ENCODE measurements around the gene SCML2.

SCML2 gene

DNA sequence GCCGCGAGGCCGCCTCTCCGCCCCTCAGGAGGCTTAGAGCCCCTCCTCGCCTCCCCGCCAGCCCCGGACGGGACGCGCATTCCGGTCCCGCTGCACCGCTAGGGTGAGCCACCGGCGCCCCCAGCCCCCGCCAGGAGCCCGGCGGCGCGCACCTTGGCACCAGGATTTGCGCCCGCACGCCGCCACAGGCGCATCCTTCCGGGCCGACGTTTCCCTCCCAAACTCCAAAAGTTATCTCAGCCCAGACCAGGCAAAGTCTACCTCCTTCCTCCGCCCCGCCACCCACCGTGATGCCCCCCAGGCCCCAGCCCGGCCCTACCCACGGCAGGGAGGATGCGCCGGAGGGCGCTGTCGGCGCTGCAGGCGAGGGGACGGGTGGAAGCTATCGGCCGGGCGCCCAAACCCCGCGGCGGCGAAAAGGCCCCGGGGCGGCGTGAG lies 538 bp downstream of the SCML2 start:
- Histone ChIP-seq H3K27me3 (ENCODE audit: control insufficient read depth, insufficient read depth, low read length) (no peaks in the 10 kb centered on the region; the same call in 1 of the 2 replicates), H3K4me3 (ENCODE audit: low read length) (peak overlapping the region; percentile 49; the same call in 1 of the 2 replicates), H3K4me1 (ENCODE audit: control insufficient read depth, insufficient read depth, low read length) (no peaks in the 10 kb centered on the region), H3K27ac (ENCODE audit: low read length) (no peak overlapping the region), H3K9me3 (ENCODE audit: control insufficient read depth, insufficient read depth, low read length) (no peaks in the 10 kb centered on the region), H3K36me3 (ENCODE audit: control insufficient read depth, insufficient read depth, low read length) (no peaks in the 10 kb centered on the region)
- no CpG with 5 or more reads among the region's 50 CpGs for WGBS (ENCODE audit: insufficient coverage, insufficient read length)
- no peak for DNase-seq (ENCODE audit: low read depth, low spot score)

DNA sequence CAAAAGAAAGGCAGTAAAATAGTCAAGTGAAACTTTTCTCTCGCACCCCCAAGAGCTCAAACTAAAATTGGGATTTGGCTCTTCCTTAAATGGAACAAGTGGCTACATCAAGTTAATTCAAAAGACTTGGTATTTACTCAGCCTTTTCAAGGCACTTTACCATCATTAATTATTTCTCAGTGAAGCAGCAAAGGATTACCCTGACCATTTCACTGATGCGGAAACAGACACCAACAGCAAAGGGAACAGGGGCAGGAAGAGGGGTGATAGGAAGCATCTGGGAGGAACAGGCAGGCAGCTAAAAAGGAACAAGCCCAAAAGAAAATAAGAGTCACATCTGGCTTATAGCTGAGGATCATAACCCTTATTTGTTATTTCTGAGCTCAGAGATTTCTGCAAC lies 2.7 kb downstream of the SCML2 start:
- no peaks in the 10 kb centered on the region for H3K4me1 ChIP-seq (ENCODE audit: control insufficient read depth, insufficient read depth, low read length)

DNA sequence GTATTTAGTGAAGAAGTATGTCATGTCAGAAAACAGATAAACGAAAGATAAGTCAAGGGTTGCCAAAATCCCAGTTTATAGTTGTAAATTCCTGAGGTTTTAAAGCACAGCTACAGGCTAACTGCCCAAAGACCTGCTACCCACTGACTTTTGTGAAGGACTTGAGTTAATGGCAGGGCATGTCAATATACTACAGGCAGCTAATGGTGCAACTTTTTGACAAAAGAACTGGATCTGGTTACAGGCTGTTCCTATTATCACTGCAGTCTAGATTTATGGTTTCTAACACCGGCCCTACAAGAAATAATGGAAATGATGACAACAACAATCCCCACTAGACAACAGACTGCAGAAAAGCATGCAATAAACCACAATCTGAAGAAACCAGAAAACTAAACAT lies 6.4 kb downstream of the SCML2 start:
- no peak overlapping the region for H3K27ac ChIP-seq (ENCODE audit: low read length)
- H3K4me1 ChIP-seq (ENCODE audit: control insufficient read depth, insufficient read depth, low read length) = no peaks in the 10 kb centered on the region
- DNase-seq (ENCODE audit: low read depth, low spot score) = no peak
- WGBS (ENCODE audit: insufficient coverage, insufficient read length) = no CpG with 5 or more reads among the region's 2 CpGs
- no peaks in the 10 kb centered on the region for H3K27me3 ChIP-seq (ENCODE audit: control insufficient read depth, insufficient read depth, low read length)
- H3K9me3 ChIP-seq (ENCODE audit: control insufficient read depth, insufficient read depth, low read length) = no peaks in the 10 kb centered on the region
- H3K4me3 ChIP-seq (ENCODE audit: low read length) = no peak overlapping the region
- H3K36me3 ChIP-seq (ENCODE audit: control insufficient read depth, insufficient read depth, low read length) = no peaks in the 10 kb centered on the region

More for the DNA sequence above, 2.7 kb downstream of the SCML2 start:
- Histone ChIP-seq H3K27me3 (ENCODE audit: control insufficient read depth, insufficient read depth, low read length) (no peaks in the 10 kb centered on the region; the same call in 1 of the 2 replicates), H3K4me3 (ENCODE audit: low read length) (no peak overlapping the region), H3K9me3 (ENCODE audit: control insufficient read depth, insufficient read depth, low read length) (no peaks in the 10 kb centered on the region), H3K27ac (ENCODE audit: low read length) (no peak overlapping the region), H3K36me3 (ENCODE audit: control insufficient read depth, insufficient read depth, low read length) (no peaks in the 10 kb centered on the region)
- no peak for DNase-seq (ENCODE audit: low read depth, low spot score)
- no CpG with 5 or more reads among the region's 2 CpGs for WGBS (ENCODE audit: insufficient coverage, insufficient read length)

DNA sequence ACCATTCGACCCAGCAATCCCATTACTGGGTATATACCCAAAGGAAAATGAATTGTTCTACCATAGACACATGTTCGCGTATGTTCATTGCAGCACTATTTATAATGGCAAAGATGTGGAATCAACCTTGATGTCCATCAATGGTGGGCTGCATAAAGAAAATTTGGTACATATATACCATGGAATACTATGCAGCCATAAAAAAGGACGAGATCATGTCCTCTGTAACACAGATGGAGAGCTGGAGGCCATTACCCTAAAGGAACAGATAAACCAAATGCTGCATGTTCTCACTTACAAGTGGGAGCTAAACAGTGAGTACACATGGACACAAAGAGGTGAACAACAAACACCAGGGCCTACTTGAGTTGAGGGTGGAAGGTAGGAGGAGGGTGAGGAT lies 45.1 kb downstream of the SCML2 start:
- no peaks in the 10 kb centered on the region for H3K27me3 ChIP-seq (ENCODE audit: control insufficient read depth, insufficient read depth, low read length)
- H3K4me3 ChIP-seq (ENCODE audit: low read length) = no peak overlapping the region
- H3K4me1 ChIP-seq (ENCODE audit: control insufficient read depth, insufficient read depth, low read length) = no peaks in the 10 kb centered on the region
- WGBS (ENCODE audit: insufficient coverage, insufficient read length) = no CpG with 5 or more reads among the region's 4 CpGs
- no peak overlapping the region for H3K27ac ChIP-seq (ENCODE audit: low read length)
- DNase-seq (ENCODE audit: low read depth, low spot score) = no peak
- H3K36me3 ChIP-seq (ENCODE audit: control insufficient read depth, insufficient read depth, low read length) = no peaks in the 10 kb centered on the region
- H3K9me3 ChIP-seq (ENCODE audit: control insufficient read depth, insufficient read depth, low read length) = no peaks in the 10 kb centered on the region

DNA sequence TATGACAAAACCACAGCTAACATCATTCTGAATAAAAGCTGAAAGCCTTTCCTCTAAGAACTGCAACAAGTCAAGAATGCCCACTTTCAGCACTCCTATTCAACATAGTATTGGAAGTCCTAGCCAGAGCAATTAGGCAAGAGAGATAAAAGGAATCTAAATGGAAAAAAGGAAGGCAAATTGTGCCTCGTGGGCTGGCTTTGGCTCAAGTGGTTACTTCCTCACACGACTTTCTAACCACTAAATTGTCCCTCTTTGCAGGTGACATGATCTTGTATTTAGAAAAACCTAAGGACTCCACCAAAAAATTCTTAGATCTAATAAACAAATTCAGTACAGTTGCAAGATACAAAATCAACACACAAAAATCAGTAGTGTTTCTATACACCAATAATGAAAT lies 57.2 kb downstream of the SCML2 start:
- no peak overlapping the region for H3K4me3 ChIP-seq (ENCODE audit: low read length)
- H3K27me3 ChIP-seq (ENCODE audit: control insufficient read depth, insufficient read depth, low read length) = no peaks in the 10 kb centered on the region
- DNase-seq (ENCODE audit: low read depth, low spot score) = no peak
- H3K4me1 ChIP-seq (ENCODE audit: control insufficient read depth, insufficient read depth, low read length) = no peaks in the 10 kb centered on the region
- no peaks in the 10 kb centered on the region for H3K9me3 ChIP-seq (ENCODE audit: control insufficient read depth, insufficient read depth, low read length)
- no peak overlapping the region for H3K27ac ChIP-seq (ENCODE audit: low read length)
- no CpG with 5 or more reads among the region's 2 CpGs for WGBS (ENCODE audit: insufficient coverage, insufficient read length)
- H3K36me3 ChIP-seq (ENCODE audit: control insufficient read depth, insufficient read depth, low read length) = no peaks in the 10 kb centered on the region

DNA sequence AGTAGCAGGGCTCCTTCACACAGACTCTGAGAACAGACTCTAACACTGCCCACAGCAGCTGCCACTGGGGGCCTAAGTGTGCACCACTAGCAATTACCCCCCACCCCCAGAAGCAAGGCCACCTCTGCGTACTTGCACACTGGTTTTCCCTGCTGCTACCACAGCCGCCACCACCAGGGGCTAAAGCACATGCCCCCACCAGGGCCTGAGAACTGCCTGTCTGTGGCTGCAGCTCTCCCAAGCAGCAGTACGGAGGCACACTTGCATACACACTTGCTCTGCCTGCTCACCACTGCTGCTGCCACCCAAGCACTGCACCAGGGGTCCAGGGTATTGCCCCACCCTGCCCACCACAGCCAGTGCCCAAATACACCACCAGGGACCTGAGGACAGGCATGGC lies 59.6 kb downstream of the SCML2 start:
- DNase-seq (ENCODE audit: low read depth, low spot score) = no peak
- no CpG with 5 or more reads among the region's 3 CpGs for WGBS (ENCODE audit: insufficient coverage, insufficient read length)
- H3K4me3 ChIP-seq (ENCODE audit: low read length) = no peak overlapping the region
- no peak overlapping the region for H3K27ac ChIP-seq (ENCODE audit: low read length)
- no peaks in the 10 kb centered on the region for H3K4me1 ChIP-seq (ENCODE audit: control insufficient read depth, insufficient read depth, low read length)
- no peaks in the 10 kb centered on the region for H3K36me3 ChIP-seq (ENCODE audit: control insufficient read depth, insufficient read depth, low read length)
- no peaks in the 10 kb centered on the region for H3K9me3 ChIP-seq (ENCODE audit: control insufficient read depth, insufficient read depth, low read length)
- no peaks in the 10 kb centered on the region for H3K27me3 ChIP-seq (ENCODE audit: control insufficient read depth, insufficient read depth, low read length)

DNA sequence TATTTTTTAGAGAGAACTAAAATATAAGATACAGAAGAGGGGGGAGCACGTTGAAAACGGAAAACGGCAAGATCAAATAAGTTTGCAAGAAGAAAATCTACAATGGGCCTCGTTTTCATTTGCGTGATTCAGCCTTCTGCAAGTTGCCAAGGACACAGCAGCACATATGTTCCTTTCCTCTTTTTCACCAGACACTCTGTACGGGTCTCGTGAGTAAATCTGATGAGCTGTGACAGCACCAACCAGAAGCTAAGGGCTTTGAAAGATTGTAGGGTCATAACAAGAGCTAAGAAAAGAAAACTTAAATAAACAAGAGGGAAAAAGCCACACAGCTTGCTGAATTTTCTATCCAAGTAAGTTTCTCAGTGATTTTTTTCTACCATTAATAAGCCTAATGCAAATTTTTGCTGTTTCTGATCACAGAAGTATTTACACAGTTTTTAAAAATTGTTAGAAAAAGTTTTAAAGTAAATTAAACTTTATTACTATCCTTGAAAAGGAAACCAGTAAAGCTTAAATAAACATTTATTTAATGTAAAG lies 63.4 kb downstream of the SCML2 start:
- Histone ChIP-seq H3K27ac (ENCODE audit: low read length) (no peak overlapping the region), H3K27me3 (ENCODE audit: control insufficient read depth, insufficient read depth, low read length) (no peaks in the 10 kb centered on the region), H3K4me1 (ENCODE audit: control insufficient read depth, insufficient read depth, low read length) (peaks cover 1% of the 10 kb centered on the region; the same call in 1 of the 2 replicates), H3K4me3 (ENCODE audit: low read length) (no peak overlapping the region), H3K36me3 (ENCODE audit: control insufficient read depth, insufficient read depth, low read length) (no peaks in the 10 kb centered on the region), H3K9me3 (ENCODE audit: control insufficient read depth, insufficient read depth, low read length) (no peaks in the 10 kb centered on the region)
- DNase-seq (ENCODE audit: low read depth, low spot score) = no peak
- no CpG with 5 or more reads among the region's 7 CpGs for WGBS (ENCODE audit: insufficient coverage, insufficient read length)

DNA sequence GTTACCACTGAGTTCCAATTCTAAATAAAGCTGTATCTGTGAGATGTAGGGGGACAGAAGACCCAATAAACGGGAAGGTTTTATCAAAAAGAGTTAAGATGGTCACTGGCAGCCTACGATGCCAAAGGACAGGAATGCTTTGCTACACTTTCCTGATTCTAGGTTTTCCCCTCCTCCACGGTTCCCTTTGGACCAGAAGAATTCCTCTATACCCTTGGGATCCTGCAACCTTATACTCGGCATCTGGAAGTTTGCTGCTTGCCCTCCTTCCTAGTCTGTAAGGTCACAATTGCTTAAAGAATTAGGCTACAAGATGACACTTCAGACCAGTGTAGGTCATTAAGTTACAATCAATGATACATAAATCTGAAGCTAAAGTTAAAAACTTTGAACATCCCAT lies 64.3 kb downstream of the SCML2 start:
- no CpG with 5 or more reads among the region's 4 CpGs for WGBS (ENCODE audit: insufficient coverage, insufficient read length)
- no peak overlapping the region for H3K4me3 ChIP-seq (ENCODE audit: low read length)
- no peak overlapping the region for H3K27ac ChIP-seq (ENCODE audit: low read length)
- peak; percentile 7 for DNase-seq (ENCODE audit: low read depth, low spot score)
- H3K9me3 ChIP-seq (ENCODE audit: control insufficient read depth, insufficient read depth, low read length) = no peaks in the 10 kb centered on the region
- peaks cover 1% of the 10 kb centered on the region; the same call in 1 of the 2 replicates for H3K4me1 ChIP-seq (ENCODE audit: control insufficient read depth, insufficient read depth, low read length)
- no peaks in the 10 kb centered on the region for H3K36me3 ChIP-seq (ENCODE audit: control insufficient read depth, insufficient read depth, low read length)
- no peaks in the 10 kb centered on the region for H3K27me3 ChIP-seq (ENCODE audit: control insufficient read depth, insufficient read depth, low read length)

DNA sequence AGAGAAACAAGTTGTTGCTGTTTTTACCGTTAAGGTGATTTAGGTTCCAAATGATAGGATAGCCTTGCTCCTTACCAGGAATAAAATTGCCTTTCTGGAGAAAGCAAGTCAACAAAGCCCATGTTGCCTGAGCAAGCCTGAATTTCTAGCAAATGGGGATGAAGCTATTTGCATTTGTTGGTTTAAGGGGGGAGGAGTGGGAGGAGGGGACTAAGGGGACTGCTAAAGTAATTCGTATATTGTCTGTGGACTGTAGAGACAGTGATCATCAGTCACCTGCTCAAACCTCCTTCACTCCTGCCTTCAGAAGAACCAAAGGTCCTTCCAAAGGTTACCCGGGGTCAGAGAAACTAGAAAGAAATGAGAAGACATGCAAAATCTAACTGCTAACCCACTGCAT lies 65.8 kb downstream of the SCML2 start:
- no CpG with 5 or more reads among the region's 3 CpGs for WGBS (ENCODE audit: insufficient coverage, insufficient read length)
- H3K27me3 ChIP-seq (ENCODE audit: control insufficient read depth, insufficient read depth, low read length) = no peaks in the 10 kb centered on the region
- no peak for DNase-seq (ENCODE audit: low read depth, low spot score)
- H3K4me1 ChIP-seq (ENCODE audit: control insufficient read depth, insufficient read depth, low read length) = peaks cover 1% of the 10 kb centered on the region; the same call in 1 of the 2 replicates
- no peaks in the 10 kb centered on the region for H3K36me3 ChIP-seq (ENCODE audit: control insufficient read depth, insufficient read depth, low read length)
- no peaks in the 10 kb centered on the region for H3K9me3 ChIP-seq (ENCODE audit: control insufficient read depth, insufficient read depth, low read length)
- no peak overlapping the region for H3K4me3 ChIP-seq (ENCODE audit: low read length)
- H3K27ac ChIP-seq (ENCODE audit: low read length) = no peak overlapping the region

DNA sequence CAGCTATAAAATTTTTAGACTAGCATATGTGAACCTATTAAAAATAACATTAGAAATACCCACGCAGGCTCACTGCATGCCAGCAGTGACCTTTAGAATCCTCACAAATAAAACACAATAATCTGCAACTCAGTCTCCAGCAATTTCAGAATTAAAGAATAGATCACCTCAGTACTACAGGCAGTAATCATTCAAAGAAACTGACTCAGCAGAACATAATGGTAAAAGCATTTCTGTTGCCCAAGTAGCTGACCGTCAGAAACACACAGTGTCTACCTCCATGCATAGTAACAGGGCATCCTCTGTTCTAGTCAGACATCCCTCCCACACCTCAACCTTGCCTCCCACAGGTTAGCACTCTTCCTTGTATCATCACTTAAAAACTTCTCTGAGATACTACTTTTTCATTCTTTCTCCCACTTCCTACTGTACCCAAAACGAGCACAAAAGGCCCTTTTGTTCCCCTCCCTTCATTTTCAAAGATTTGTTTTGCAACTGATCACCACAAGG lies 68.1 kb downstream of the SCML2 start:
- Histone ChIP-seq H3K9me3 (ENCODE audit: control insufficient read depth, insufficient read depth, low read length) (no peaks in the 10 kb centered on the region), H3K4me3 (ENCODE audit: low read length) (no peak overlapping the region), H3K36me3 (ENCODE audit: control insufficient read depth, insufficient read depth, low read length) (no peaks in the 10 kb centered on the region), H3K27ac (ENCODE audit: low read length) (no peak overlapping the region), H3K4me1 (ENCODE audit: control insufficient read depth, insufficient read depth, low read length) (peaks cover 1% of the 10 kb centered on the region; the same call in 1 of the 2 replicates), H3K27me3 (ENCODE audit: control insufficient read depth, insufficient read depth, low read length) (no peaks in the 10 kb centered on the region)
- no peak for DNase-seq (ENCODE audit: low read depth, low spot score)
- WGBS (ENCODE audit: insufficient coverage, insufficient read length) = no CpG with 5 or more reads among the region's 3 CpGs

DNA sequence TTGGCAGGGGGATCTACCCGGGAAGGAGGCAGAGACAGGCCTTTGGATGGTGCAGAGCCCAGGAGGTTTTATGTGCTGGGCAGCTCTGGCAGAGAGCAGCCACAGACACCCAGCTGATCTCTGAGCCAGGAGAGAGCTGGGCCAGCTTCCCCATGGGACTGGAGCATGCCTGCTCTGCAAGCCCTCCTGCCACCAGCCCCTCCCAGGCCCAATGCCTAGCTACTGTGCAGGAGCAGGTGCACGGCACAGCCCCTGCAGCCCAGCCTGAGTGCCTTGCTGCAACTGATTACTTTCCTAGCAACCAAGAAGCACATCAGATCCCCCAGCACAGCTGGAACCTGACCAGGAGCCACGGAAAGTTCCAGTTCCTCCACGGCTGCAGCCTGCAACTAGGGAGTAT lies 76.0 kb downstream of the SCML2 start:
- no peaks in the 10 kb centered on the region; the same call in 1 of the 2 replicates for H3K4me1 ChIP-seq (ENCODE audit: control insufficient read depth, insufficient read depth, low read length)
- DNase-seq (ENCODE audit: low read depth, low spot score) = no peak
- WGBS (ENCODE audit: insufficient coverage, insufficient read length) = no CpG with 5 or more reads among the region's 4 CpGs

More for the DNA sequence above, 76.0 kb downstream of the SCML2 start:
- Histone ChIP-seq H3K27ac (ENCODE audit: low read length) (no peak overlapping the region), H3K27me3 (ENCODE audit: control insufficient read depth, insufficient read depth, low read length) (no peaks in the 10 kb centered on the region), H3K36me3 (ENCODE audit: control insufficient read depth, insufficient read depth, low read length) (no peaks in the 10 kb centered on the region), H3K4me3 (ENCODE audit: low read length) (no peak overlapping the region), H3K9me3 (ENCODE audit: control insufficient read depth, insufficient read depth, low read length) (no peaks in the 10 kb centered on the region)

All from iPS DF 6.9 (cell line).